ENCODE data around the gene OR52J3. TPM values are rescaled to one million over a fixed set of nuclear protein-coding genes. Genes with fewer than 3 reads are reported as not detected.

Gene OR52J3
- total RNA-seq, 1 experiment from 2014 or later = not detected

GRCh38 chr11:5096011-5096410 is 49.7 kb downstream of the OR52J3 start:
- in situ Hi-C loops (cut with HindIII; ENCODE audit: low pct_unique_long_range_greater_than_20kb, low sequenced_read_pairs) (no loop called here), intact Hi-C loops (cut with micrococcal nuclease; ENCODE audit: unreplicated experiment) (loop anchor here (10.0 kb wide), 1 partner anchor 461 kb away; the partner anchor contains the start of gene OR51D1)
- CTCF ChIA-PET = no interaction called here
- Histone ChIP-seq H3K4me3 (ENCODE audit: low read depth in 2 of 2, low read length in 2 of 2) (no peak overlapping the region), H3K27me3 (ENCODE audit: control insufficient read depth, insufficient read depth, low read length) (no peaks in the 10 kb centered on the region; the same call in 1 of the 2 replicates), H3K9me3 (ENCODE audit: control insufficient read depth, insufficient read depth, low read depth, low read length) (no peaks in the 10 kb centered on the region), H3K27ac (ENCODE audit: low read length) (no peak overlapping the region), H3K36me3 (ENCODE audit: control insufficient read depth, insufficient read depth, low read length) (no peaks in the 10 kb centered on the region), H3K4me1 (ENCODE audit: control insufficient read depth, insufficient read depth, low read length) (no peaks in the 10 kb centered on the region)
- POLR2A ChIA-PET = no interaction called here
- ATAC-seq = no peak
- BruUV-seq (replicated peaks) = no TSS peak
- TF ChIP-seq SIN3A (IDR thresholded peaks at IDR 0.05; ENCODE audit: borderline replicate concordance, insufficient read depth, low read depth, low read length) (no peak), TCF7L2 (IDR thresholded peaks at IDR 0.05; ENCODE audit: low read depth, low read length) (no peak), POLR2AphosphoS5 (IDR thresholded peaks at IDR 0.05; ENCODE audit: low read depth, low read length) (no peak), REST (IDR thresholded peaks at IDR 0.05; ENCODE audit: insufficient read depth in 1 of 2, low read depth in 2 of 2, low read length in 1 of 2) (no peak)
- TF ChIP-seq, protein P1, sequence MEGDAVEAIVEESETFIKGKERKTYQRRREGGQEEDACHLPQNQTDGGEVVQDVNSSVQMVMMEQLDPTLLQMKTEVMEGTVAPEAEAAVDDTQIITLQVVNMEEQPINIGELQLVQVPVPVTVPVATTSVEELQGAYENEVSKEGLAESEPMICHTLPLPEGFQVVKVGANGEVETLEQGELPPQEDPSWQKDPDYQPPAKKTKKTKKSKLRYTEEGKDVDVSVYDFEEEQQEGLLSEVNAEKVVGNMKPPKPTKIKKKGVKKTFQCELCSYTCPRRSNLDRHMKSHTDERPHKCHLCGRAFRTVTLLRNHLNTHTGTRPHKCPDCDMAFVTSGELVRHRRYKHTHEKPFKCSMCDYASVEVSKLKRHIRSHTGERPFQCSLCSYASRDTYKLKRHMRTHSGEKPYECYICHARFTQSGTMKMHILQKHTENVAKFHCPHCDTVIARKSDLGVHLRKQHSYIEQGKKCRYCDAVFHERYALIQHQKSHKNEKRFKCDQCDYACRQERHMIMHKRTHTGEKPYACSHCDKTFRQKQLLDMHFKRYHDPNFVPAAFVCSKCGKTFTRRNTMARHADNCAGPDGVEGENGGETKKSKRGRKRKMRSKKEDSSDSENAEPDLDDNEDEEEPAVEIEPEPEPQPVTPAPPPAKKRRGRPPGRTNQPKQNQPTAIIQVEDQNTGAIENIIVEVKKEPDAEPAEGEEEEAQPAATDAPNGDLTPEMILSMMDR (IDR thresholded peaks at IDR 0.05) = no peak
- no peak for DNase-seq (ENCODE audit: low read depth, low spot score)

Other genes starting within 250 kb of the OR52J3 start
- not detected for gene OR52R1, start 242.1 kb upstream of the OR52J3 start, total RNA-seq (2021; ENCODE audit: unreplicated experiment)
- not detected for gene OR51F2, start 225.2 kb upstream of the OR52J3 start, total RNA-seq (2021; ENCODE audit: unreplicated experiment)
- not detected for gene OR51S1, start 197.3 kb upstream of the OR52J3 start, total RNA-seq (2021; ENCODE audit: unreplicated experiment)
- not detected for gene OR51T1, start 164.6 kb upstream of the OR52J3 start, total RNA-seq (2021; ENCODE audit: unreplicated experiment)
- not detected for gene OR51A7, start 142.7 kb upstream of the OR52J3 start, total RNA-seq (2021; ENCODE audit: unreplicated experiment)
- gene OR51G2, start 127.2 kb upstream of the OR52J3 start, total RNA-seq (2021; ENCODE audit: unreplicated experiment) = not detected
- not detected for gene OR51G1, start 122.2 kb upstream of the OR52J3 start, total RNA-seq (2021; ENCODE audit: unreplicated experiment)
- not detected for gene OR51A4, start 98.9 kb upstream of the OR52J3 start, total RNA-seq (2021; ENCODE audit: unreplicated experiment)
- gene OR51A2, start 90.8 kb upstream of the OR52J3 start, total RNA-seq (2021; ENCODE audit: unreplicated experiment) = not detected
- not detected for gene OR51L1, start 51.7 kb upstream of the OR52J3 start, total RNA-seq (2021; ENCODE audit: unreplicated experiment)
- not detected for gene OR52E2, start 13.1 kb downstream of the OR52J3 start, total RNA-seq (2021; ENCODE audit: unreplicated experiment)
- gene OR52E1, start 23.0 kb downstream of the OR52J3 start, total RNA-seq (2021; ENCODE audit: unreplicated experiment) = not detected
- gene OR52A5, start 91.8 kb downstream of the OR52J3 start, total RNA-seq (2021; ENCODE audit: unreplicated experiment) = not detected
- not detected for gene OR52A1, start 108.2 kb downstream of the OR52J3 start, total RNA-seq (2021; ENCODE audit: unreplicated experiment)
- not detected for gene OR51V1, start 154.2 kb downstream of the OR52J3 start, total RNA-seq (2021; ENCODE audit: unreplicated experiment)
- gene HBB, start 180.5 kb downstream of the OR52J3 start, total RNA-seq (2021; ENCODE audit: unreplicated experiment) = 0.72 TPM
- not detected for gene HBD, start 188.0 kb downstream of the OR52J3 start, total RNA-seq (2021; ENCODE audit: unreplicated experiment)
- gene HBG1, start 203.3 kb downstream of the OR52J3 start, total RNA-seq (2021; ENCODE audit: unreplicated experiment) = 2.3 TPM
- 6.5 TPM for gene HBG2, start 208.3 kb downstream of the OR52J3 start, total RNA-seq (2021; ENCODE audit: unreplicated experiment)
- gene HBE1, start 223.4 kb downstream of the OR52J3 start, total RNA-seq (2021; ENCODE audit: unreplicated experiment) = 3.2 TPM